HG03066 (cell line): Measurements from ENCODE around the gene BRMS1.
A peak's percentile ranks its signal among the peaks of the same experiment; 100 is the strongest.
"Not testable (repeated sequence)": the region's sequence is repeated elsewhere in the genome, so short reads cannot be mapped to it uniquely, and the experiment has no call there.

ENCODE experiments used
- ATAC-seq: cut with Tn5 transposase; IDR thresholded peaks from one replicate; pipeline ENCODE4 v1.9.1; 2021; ENCODE audit warnings: low read depth; ENCODE audit not compliant: unreplicated experiment

The BRMS1 gene

DNA sequence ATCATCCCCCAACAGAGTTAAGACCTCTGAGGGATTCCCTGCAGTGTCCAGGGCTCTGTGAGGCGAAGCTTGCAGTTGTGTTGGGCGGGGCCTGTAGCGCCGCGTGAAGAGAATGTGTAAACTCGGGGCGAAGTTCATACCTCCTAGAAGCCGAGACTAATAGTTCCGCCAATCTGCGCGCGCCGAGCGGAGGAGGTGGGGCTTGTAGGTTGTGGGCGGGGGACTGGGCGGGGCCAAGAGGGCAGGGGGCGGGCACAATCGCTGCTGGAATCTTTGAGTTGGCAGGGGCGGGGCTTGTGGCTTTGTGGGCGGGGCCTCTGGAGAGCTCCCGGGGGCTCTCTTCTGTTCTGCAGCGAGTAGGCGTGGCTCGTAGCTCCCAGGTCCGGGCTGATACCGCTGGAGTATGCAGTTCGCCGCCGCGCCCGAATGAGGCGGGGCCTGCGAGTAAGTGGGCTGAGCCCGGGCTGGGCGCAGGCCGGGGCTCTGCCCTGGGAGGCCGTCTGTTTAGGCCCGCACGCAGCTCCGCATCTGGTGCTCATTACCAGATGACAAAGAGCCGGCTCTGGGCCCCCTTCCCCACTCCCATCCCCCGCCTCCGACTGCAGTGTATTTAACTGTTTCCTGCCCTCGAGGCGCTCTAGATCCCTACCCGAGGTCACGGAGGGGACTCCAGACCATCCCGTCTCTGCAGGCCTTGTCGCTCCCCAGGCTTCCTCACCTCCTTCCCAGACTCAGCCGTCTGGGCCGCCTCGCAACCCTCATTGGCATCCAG is 32.2 kb downstream of the BRMS1 start:
- ATAC-seq: peak; percentile 60

DNA sequence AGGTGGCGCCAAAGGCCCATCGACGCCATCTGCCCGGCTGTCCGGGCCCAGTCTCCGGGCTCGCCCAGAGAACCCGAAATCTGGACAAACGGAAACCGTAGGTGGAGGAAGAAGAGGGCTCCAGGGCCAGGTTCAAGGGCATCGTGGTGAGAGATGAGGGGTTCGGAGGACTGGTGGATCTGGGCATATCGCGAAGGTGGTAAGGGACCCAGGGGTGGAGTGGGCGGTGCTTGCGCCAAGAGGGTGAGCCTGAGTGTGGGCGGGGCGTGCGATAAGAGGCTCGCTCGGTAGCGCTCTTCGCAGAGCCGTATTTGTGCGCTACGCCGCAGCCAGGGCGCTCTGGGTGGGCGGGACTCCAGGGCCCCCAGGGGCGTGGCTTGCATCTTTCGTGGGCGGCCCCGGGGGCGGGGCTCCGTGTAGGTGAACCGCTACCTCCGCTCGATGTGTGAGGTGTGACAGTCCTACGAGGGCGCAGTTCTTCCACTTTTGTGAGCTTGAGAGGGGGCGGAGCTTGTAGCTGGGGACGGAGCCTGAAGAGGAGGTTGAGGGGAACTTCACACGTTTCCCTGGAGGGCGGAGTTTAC is 32.8 kb downstream of the BRMS1 start:
- peak; percentile 65 for ATAC-seq

DNA sequence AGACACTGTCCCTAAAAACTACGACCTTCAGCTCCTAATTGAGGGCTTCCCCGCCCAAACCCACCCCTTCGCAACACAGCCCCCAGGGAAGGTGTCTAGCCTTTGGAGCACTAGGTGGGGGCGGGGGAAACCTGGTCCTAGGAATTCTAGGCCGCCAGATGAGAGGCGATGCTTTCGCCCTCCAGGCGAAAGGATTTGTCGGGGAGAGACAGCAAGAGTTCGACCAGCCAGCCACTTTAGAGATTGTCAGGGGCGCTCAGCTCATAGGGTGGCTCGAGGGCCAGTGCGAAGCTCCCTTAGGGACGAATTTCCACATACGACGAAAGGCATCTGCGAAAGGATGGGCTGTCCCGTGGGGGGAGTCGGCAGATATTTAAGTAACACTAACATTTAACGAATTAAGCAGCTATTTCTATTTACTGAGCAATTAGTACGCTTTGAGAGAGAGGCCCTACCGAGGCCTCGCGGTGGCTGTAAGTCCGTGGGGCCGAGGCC is 33.4 kb downstream of the BRMS1 start:
- ATAC-seq: peak; percentile 44

DNA sequence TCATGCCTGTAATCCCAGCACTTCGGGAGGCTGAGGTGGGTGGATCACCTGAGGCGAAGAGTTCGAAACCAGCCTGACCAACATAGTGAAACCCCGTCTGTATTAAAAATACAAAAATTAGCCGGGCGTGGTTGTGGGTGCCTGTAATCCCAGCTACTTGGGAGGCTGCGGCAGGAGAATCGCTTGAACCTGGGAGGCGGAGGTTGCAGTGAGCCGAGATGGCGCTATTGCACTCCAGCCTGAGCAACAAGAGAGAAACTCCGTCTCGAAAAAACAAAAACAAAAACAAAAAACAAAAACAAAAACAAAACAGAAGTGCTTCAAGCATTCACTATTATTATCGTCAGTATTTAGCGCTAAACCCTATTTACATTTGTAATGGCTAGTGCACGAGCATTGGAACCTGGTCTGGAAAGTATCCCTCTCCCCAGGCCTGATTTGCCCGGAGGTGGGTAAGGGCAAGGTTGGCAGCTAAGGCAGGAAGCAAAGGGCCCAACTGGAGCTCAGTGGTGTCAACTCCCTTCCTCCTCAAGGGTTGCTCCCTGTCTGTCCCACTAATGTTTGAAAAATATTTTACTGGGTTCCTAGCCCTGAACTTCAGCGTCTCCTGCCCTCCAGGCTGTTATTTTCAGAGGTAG is 34.0 kb downstream of the BRMS1 start:
- not testable (repeated sequence) for ATAC-seq

DNA sequence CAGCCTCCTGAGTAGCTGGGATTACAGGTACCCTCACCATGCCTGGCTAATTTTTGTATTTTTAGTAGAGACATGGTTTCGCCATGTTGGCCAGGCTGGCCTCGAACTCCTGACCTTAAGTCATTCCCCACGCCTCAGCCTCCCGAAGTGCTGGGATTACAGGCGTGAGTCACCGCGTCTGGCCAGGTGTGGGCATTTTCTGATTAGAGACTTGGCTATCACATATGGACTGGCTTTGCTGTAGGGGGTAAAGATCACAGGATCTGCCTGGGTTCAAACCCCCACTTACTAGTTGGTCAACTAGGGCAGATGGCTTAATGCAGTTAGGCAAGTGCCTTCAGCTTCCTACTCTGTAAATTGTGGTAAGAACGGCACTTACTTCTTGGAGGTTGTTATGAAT is 34.6 kb downstream of the BRMS1 start:
- ATAC-seq: no peak

DNA sequence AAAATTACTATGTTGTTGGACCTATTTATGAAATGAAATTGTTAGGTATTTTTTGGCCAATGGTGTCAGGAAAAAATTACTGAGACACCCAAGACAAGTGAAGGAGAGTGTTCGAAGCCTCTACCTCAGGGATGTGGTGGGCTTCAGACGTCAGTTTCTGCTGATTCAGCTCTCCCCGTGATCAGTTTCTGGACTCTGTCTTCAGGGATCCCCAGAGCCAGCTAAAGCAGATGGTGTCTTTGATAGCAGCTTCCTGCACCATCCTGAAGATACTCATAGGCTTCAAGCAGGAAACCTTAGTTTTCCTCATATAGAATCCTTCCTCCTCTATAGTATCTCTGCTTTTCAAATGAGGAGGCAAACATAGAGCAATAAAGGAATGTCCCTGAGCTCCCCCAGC is 35.4 kb downstream of the BRMS1 start:
- no peak for ATAC-seq

DNA sequence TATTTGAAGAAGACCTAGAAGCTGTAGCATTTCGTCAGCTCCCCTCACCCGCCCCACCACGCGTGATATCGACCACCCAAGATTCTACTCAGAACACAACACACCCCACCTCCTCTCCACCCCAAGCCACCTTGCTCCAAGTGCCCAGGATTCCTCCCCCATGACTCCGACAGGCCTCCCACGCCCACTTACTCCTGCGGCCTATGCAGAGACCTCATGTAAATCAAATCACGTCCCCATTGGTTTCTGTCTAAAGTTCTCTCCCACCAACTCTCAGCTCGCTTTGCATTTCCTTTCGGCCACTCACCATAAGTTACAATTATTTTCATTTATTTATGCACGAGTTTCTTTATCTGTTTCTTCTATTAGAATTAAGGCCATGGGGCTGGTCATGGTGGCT is 42.2 kb downstream of the BRMS1 start:
- ATAC-seq: no peak

DNA sequence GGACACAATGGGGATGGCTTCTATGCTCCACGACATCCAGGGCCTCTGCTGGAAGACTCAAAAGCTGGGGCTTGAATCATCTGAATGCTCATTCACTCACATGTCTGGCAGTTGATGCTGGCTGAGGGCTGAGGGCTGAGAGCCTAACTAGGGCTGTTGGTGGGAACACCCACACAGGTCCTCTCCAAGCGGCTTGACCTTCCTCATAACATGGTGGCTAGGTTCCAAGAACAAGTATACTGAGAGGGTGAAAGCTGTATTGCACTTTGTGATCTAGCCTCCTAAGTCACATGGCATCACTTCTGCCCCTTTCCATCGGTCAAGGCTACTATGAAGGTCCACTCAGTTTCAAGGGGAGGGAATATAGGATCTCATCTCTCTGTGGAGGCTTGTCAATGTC is 45.7 kb downstream of the BRMS1 start:
- no peak for ATAC-seq

DNA sequence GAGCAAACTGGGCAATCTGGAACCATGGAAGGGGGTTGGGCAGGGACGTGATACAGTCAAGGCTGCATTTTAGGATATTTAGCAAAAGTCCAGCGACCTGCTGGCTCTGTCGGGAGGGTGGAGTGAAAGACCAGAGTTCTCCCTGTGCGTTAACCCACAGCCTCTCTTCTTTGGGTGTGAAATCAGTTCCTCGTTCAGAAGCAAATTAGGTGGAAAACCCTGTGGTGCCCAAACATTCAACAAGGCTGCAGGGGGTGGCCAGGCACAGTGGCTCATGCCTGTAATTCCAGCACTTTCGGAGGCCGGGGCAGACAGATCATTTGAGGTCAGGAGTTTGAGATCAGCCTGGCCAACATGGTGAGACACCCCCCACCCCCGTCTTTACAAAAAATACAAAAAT is 47.3 kb downstream of the BRMS1 start:
- no peak for ATAC-seq

DNA sequence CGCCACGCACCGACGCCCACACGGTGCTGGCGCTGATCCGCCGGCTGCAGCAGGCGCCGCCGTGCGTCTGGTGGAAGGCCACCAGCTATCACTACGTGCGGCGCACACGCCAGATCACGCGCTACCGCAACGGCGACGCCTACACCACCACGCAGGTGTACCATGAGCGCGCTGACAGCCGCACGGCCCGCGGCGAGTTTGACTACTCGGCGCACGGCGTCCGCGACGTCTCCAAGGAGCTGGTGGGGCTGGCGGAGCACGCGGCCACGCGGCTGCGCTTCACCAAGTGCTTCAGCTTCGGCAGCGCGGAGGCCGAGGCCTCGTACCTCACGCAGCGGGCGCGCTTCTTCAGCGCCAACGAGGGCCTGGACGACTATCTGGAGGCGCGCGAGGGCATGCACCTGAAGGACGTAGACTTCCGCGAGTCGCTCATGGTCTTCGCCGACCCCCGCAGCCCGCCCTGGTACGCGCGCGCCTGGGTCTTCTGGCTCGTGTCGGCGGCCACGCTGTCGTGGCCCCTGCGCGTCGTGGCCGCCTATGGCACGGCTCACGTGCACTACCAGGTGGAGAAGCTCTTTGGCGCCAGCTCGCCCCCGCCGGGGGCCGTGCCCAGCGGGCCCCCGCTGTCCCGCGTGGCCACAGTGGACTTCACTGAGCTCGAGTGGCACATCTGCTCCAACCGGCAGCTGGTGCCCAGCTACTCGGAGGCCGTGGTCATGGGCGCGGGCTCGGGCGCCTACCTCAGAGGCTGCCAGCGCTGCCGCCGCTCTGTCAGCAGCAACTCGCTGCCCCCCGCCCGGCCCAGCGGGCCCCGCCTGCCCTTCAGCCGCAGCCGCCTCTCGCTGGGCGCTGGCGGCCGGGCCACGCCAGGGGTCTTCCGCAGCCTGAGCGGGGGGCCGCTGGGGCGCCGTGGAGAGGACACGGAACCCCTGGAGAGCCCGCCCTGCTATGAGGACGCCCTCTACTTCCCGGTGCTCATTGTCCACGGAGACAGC is 50.0 kb downstream of the BRMS1 start:
- ATAC-seq: no peak

DNA sequence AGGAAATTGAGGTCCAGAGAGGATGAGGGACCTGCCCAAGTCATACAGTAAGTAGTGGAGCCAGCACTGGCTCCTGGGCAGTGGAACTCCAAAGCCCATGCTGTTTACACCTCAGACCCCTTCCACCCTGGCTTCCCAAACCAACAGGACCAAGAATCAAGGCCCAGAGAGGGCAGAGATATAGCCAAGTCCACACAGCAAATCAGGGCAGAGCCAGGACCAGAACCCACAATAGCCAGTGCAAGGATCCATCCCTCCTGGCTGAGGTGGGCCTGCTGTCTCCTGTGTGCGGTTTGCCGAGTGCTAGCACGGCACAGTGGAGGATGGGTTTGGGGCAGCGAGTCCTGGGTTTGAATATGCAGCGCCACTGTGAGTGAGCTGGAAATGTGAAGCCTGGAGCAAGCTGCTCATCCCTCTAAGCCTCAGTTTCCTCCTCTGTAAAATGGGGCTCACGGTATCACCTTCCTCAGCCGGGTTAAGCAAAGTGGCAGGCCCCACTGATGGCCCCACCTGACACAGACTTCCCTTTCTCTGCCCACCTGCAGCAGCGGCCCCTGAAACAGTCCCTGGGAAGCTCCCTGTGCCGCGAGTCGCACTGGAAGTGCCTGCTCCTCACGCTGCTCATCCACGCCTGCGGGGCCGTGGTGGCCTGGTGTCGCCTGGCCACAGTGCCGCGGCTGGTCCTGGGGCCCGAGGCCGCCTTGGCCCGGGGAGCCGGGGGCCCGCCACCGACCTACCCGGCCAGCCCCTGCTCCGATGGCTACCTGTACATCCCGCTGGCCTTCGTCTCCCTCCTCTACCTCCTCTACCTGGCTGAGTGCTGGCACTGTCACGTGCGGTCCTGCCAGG is 50.9 kb downstream of the BRMS1 start:
- no peak for ATAC-seq

DNA sequence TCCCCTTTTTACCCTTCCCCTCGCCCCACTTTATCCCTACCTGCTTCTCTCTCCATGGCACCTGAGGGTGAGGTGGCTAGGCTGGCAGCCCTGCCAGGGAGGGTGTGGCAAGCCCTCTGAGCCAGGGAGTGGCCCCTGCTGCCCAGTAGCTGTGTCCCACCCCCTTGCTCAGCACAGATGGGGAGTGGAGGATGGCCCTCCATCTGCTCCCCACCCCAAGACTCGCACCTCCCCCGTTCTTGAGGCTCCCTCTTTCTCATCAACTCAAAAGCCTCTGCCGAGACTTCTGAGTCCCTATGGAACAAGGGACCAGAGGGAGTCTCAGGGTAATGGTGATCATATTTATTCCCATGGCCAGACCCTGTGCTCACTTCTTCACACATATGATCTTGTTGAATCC is 51.6 kb downstream of the BRMS1 start:
- ATAC-seq: no peak

DNA sequence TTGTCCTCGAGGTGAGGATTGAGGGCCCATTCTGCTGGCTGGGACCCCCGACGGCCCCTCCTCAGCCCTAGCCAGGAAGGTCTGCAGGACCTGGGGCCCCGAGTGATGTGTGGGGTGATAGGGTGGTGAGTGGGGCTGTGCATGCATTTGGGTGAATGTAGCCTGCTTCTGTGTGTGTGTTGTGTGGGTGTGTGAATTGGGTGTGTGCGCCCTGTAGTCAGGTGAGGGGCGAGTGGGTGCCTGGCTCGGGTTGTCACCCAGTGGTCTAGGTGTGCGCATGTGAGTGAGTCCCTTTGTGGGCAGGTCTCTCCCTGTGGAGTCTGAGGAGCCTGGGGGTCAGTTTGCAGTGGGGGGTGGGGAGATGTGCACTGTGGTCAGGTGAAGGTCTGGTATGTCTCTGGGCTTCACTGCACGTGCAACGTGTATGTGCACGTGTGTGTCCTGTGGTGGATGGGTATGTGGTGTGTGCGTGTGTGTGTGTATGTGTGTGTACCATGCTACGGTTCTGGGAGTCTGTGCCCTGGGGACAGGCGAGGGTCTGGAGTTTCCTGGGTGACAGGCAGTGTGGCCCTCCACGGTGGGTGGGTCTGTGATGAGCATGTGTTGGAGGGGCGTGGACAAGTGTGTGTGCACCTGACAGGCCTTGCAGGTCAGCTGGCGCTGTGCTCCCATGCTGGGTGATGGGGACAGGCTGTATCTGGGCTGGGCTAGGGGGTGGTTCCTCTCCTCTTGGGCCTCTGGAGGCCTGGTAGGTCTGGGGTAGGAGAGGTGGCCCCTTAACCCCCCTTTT is 52.2 kb downstream of the BRMS1 start:
- no peak for ATAC-seq

DNA sequence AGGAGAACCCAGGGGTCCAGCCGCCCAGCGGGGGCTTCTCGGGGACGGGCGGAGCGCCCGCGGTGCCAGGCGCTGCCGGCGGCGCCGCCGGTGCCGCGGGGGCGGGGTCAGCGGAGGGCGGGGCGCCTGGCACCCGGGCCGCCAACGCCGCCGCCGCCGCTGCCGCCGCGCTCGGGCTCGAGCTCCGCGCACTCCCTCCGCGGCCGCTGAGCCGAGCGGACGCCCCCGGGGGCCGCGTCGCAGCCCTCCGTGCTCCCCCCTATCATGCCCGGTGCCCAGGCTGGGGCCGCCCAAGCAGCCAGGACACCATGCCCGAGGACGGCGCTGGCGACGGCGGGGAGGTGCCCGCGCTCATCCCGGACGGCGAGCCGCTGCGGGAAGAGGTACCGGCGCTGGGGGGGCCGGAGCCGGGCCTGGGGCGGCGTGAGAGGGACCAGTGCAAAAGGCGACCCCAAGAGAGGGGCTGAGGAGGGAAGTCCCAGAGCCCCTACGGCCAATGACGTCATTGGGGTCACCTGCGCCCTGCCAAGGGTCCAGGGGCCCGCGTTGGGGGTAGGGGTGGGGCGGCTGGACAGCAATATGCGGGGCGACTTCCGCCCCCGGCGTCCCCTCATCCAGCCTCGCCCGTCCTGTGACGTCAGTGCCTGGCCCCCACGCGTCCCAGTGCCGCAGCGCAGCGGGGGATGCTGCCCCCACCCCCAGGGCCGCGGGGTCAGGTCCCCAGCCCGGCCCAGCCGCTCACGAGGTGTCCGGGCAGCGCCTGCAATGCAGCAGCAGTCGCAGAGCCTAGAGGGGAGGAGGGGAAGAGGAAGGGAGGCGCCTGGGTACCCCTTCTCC is 53.0 kb downstream of the BRMS1 start, which contains the start of gene TMEM151A:
Gene TMEM151A (plus strand): TSS at position 189 of the 837 bp plus-strand sequence. CDS start 120 bp downstream, at position 309.
- ATAC-seq: no peak

DNA sequence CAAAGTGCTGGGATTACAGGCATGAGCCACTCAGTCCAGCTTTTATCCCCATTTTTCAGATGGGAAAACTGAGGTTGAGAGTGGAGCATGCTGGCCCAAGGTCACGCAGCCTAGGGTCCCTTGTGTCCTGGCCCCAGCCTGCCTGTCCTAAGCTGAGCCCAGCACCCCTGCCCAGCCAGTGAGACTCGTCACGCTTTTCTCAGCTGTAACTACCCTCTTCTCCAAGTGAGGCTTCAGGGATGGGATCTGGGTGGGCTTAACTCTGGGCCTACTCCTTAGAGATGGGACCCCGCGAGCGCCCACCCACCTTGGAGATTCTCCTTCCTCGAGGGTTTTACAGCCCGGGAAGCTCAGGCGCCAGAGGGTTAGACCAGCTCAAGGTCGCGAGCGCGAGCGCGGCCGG is 53.6 kb downstream of the BRMS1 start:
- ATAC-seq: no peak

DNA sequence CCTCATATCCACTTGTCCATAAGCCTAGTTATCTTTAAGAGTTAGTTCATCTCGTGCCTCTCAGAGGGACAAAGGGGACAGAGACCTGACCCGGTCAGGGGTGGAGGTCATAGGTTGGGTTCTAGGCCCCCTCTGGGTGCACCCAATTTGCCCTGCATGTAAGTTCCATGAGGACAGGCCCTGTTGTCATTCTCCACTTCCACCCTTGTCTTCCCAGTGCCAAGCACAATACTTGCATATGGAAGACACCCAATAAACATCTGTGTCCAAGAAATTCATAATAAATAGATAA is 54.6 kb downstream of the BRMS1 start:
- ATAC-seq: no peak

DNA sequence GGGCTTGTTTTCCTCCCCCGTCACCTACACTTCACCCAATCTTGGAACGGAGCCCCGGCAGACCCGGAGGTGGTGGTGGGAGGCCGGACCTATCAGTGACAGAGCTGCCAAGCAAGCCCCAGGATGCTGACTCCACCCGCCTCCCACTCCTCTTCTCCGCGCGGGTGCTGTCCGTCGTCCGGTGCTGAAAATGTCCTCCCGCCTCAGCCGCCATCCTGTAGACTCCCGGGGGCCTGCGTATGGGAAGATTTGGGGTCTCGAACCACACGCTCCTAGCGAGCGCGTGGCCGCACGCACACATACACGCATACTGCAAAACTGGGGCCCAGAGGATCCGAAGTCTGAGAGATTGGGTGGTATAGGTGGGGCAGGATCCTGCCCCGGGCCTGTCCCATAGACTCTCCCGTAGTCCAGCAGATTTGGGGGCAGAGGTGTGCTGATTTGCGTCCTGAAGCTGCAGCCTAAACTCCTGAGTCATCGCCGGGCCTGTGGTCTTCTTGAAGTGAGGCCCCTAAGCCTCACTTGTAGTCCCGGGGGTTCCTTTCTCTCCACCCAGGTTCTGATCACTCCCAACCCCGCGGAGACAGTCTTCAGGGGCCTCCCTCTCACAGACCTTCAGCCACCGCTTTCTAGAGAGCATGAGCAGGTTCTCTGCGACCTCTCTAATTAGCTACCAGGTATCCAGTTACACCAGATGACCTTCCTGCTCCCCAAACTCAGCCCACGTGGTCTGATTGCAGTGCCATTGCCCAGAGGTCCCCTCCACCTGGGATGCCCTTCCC is 55.2 kb downstream of the BRMS1 start:
- ATAC-seq: peak; percentile 41
